GM19043 (cell line): ENCODE results near the gene PRICKLE1.

Source experiments
- ATAC-seq: cut with Tn5 transposase; IDR thresholded peaks from one replicate; pipeline ENCODE4 v1.9.1; 2021; ENCODE audit warnings: low read depth; ENCODE audit not compliant: unreplicated experiment

The PRICKLE1 gene

DNA sequence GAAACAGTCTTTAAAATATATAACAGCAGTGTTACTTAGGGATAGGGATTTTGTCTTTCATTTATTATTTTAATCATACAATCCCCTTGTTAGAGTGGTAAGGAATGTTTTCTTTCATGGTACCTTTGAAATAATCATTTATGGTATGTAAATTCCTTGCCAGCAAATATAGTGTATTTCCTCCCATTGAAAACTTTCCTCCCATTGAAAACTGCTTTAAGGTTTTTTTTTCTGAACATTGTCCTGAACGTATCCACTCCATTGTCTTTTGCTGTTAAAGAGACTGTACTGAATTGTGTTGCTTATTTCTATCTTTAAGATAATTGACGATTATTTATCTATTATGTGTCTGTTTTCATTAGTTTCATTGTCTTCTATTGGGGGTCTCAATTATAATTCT, 180.1 kb downstream of the PRICKLE1 start:
- no peak for ATAC-seq

DNA sequence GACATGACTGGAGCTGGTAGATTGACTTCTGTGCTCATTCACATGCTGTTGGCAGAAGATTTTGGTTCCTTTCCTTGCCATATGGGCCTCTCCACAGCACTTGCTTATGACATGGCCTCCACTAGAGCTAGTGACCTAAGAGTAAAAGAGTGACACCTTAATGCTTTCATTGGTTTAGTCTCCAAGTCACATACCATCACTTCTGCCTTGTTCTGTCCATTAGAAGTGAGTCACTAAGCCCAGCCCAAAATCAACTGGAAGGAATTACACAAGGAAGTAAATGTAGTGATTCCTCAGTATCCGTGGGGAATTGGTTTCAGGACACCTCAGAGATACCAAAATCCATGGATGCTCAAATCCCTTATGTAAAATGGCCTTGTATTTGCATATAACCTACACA, 182.2 kb downstream of the PRICKLE1 start:
- no peak for ATAC-seq
